HG03103 (cell line): ENCODE measurements around the gene LIN28A.
A peak's percentile ranks its signal among the peaks of the same experiment; 100 is the strongest.
"Not testable (repeated sequence)": the region's sequence is repeated elsewhere in the genome, so short reads cannot be mapped to it uniquely, and the experiment has no call there.

Source experiments
- ATAC-seq: cut with Tn5 transposase; IDR thresholded peaks from one replicate; pipeline ENCODE4 v1.9.1; 2021; ENCODE audit warnings: low read depth; ENCODE audit not compliant: unreplicated experiment

LIN28A gene

GRCh38 chr1:26410706-26411623, at the start of gene LIN28A:
LIN28A (plus strand) TSS chr1:26410817; CDS start chr1:26410892, 75 bp downstream.
- no peak for ATAC-seq

GRCh38 chr1:26361605-26362122, 49.0 kb upstream of the LIN28A start:
- no peak for ATAC-seq

GRCh38 chr1:26362331-26362730, 48.3 kb upstream of the LIN28A start:
- ATAC-seq: no peak

- ATAC-seq: no peak
Measured at GRCh38 chr1:26363549-26364448, 46.8 kb upstream of the LIN28A start.

GRCh38 chr1:26364956-26365355, 45.7 kb upstream of the LIN28A start:
- ATAC-seq: no peak

GRCh38 chr1:26367441-26367840, 43.2 kb upstream of the LIN28A start:
- no peak for ATAC-seq

- ATAC-seq: no peak
Measured at GRCh38 chr1:26368006-26368405, 42.6 kb upstream of the LIN28A start.

- ATAC-seq: no peak
Measured at GRCh38 chr1:26368486-26368885, 42.1 kb upstream of the LIN28A start.

- no peak for ATAC-seq
Measured at GRCh38 chr1:26370591-26371382, 39.8 kb upstream of the LIN28A start.

- ATAC-seq: no peak
Measured at GRCh38 chr1:26372039-26372438, 38.6 kb upstream of the LIN28A start.

- not testable (repeated sequence) for ATAC-seq
Measured at GRCh38 chr1:26372611-26373010, 38.0 kb upstream of the LIN28A start, which contains the start of gene ZNF683. ZNF683 (minus strand) TSS chr1:26372750; CDS start chr1:26368571, 4,179 bp downstream.

- ATAC-seq: no peak
Measured at GRCh38 chr1:26373281-26373680, 37.3 kb upstream of the LIN28A start.

GRCh38 chr1:26373789-26374188, 36.8 kb upstream of the LIN28A start:
- ATAC-seq: no peak

GRCh38 chr1:26374361-26374760, 36.3 kb upstream of the LIN28A start:
- not testable (repeated sequence) for ATAC-seq

GRCh38 chr1:26375081-26375480, 35.5 kb upstream of the LIN28A start:
- ATAC-seq: no peak

- ATAC-seq: no peak
Measured at GRCh38 chr1:26376050-26376449, 34.6 kb upstream of the LIN28A start.

GRCh38 chr1:26378088-26378878, 32.3 kb upstream of the LIN28A start:
- ATAC-seq: peak; percentile 76

- ATAC-seq: no peak
Measured at GRCh38 chr1:26378879-26379251, 31.8 kb upstream of the LIN28A start.

GRCh38 chr1:26384076-26384475, 26.5 kb upstream of the LIN28A start:
- ATAC-seq: no peak
